SK-N-MC (cell line): Measurements from ENCODE around the gene CYB5D1.

Experiments used
- EZH2 ChIP-seq: fragments of 200-600 bp; sonication (generic); IDR thresholded peaks from one replicate; pipeline ENCODE4 v1.6.1; 2017; ENCODE audit warnings: antibody characterized with exemption
- FOXP2 ChIP-seq: optimal IDR thresholded peaks from 2 replicates; pipeline ENCODE3; 2011; ENCODE audit warnings: mild to moderate bottlenecking, moderate library complexity; ENCODE audit not compliant: insufficient read depth; ENCODE audit errors: extremely low read length, control extremely low read depth
- POLR2AphosphoS5 ChIP-seq: IDR thresholded peaks from 2 replicates; pipeline ENCODE4 v1.6.1; 2012; ENCODE audit warnings: mild to moderate bottlenecking, low read depth, low read length, borderline replicate concordance

- no peak for TF ChIP-seq EZH2
- TF ChIP-seq POLR2AphosphoS5: no peak
- TF ChIP-seq FOXP2: no peak
Observed at GRCh38 chr17:7894866-7895265, 37.1 kb downstream of the CYB5D1 start.
